Choroid plexus epithelial cell (primary cell): ENCODE measurements around the gene KLRK1.
"Not testable (repeated sequence)": the region's sequence is repeated elsewhere in the genome, so short reads cannot be mapped to it uniquely, and the experiment has no call there.

Experiments used
- DNase-seq: peaks from one replicate; pipeline ENCODE4 v3.0.0-alpha.2; 2010; ENCODE audit warnings: low read depth
- H3K4me3 ChIP-seq: 2 replicates; pipeline ENCODE4 v1.5.1; 2011; ENCODE audit warnings: low read depth, mild to moderate bottlenecking, control low read depth, low read length, moderate library complexity
- TF ChIP-seq, protein P1 (sequence below): conservative IDR thresholded peaks from 2 replicates; pipeline ENCODE4 v1.5.1; 2011; ENCODE audit warnings: low read depth, mild to moderate bottlenecking, control low read depth, inconsistent platforms, low read length, moderate library complexity

The KLRK1 gene

DNA sequence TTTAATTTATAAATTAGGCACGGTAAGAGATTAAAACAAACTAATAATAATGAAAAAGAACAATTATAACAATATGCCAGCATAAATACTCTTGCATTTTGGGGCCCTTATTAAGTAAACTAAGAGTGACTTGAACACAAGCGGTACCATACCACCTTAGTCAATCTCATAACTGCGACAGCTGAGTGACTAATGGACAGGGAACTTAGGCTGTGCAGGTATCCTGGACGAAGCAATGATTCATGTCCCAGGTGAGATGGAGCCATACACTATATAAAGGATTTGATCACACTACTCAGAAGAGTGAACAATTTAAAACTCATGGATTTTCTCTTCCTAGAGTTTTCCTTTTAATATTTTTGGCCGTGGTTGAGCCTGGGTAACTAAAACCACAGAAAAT is 15.5 kb upstream of the KLRK1 start:
- DNase-seq = no peak
- TF ChIP-seq, protein P1, sequence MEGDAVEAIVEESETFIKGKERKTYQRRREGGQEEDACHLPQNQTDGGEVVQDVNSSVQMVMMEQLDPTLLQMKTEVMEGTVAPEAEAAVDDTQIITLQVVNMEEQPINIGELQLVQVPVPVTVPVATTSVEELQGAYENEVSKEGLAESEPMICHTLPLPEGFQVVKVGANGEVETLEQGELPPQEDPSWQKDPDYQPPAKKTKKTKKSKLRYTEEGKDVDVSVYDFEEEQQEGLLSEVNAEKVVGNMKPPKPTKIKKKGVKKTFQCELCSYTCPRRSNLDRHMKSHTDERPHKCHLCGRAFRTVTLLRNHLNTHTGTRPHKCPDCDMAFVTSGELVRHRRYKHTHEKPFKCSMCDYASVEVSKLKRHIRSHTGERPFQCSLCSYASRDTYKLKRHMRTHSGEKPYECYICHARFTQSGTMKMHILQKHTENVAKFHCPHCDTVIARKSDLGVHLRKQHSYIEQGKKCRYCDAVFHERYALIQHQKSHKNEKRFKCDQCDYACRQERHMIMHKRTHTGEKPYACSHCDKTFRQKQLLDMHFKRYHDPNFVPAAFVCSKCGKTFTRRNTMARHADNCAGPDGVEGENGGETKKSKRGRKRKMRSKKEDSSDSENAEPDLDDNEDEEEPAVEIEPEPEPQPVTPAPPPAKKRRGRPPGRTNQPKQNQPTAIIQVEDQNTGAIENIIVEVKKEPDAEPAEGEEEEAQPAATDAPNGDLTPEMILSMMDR = no peak

DNA sequence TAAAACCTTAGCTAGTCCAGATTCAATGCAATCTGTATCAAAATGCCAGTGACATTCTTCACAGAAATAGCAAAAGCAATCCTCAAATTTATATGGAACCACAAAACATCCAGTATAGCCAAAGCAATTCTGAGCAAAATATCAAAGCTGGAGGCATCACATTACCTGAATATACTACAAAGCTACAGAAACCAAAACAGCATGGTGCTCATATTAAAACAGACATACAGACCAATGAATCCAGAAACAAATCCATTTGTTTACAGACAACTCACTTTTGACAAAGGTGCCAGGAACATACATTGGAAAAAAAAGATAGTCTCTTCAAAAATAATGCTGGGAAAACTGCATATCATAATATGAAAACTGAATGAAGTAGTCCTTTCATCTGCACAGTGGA is 15.0 kb upstream of the KLRK1 start:
- no peak for DNase-seq
- H3K4me3 ChIP-seq = no peak overlapping the region
- TF ChIP-seq, protein P1 = no peak

More for the DNA sequence above, 15.5 kb upstream of the KLRK1 start:
- no peak overlapping the region for H3K4me3 ChIP-seq

DNA sequence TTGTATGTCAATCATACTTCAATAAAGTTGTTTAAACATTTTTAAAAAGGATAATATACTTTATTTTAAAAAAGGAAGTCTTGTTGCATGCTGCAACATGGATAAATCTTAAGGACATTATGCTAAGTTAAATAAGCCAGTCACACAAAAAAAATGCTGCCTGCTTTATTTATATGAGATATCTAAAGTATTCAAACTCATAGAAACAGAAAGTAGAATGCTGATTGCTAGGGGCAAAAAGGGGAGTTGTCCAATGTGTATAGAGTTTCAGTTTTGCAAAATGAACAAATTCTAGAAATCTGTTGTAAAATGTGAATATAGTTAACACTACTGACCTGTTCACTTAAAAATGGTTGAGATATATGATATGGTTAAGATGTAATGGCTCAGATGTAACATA is 11.0 kb upstream of the KLRK1 start:
- no peak overlapping the region for H3K4me3 ChIP-seq
- no peak for DNase-seq
- TF ChIP-seq, protein P1 = no peak

DNA sequence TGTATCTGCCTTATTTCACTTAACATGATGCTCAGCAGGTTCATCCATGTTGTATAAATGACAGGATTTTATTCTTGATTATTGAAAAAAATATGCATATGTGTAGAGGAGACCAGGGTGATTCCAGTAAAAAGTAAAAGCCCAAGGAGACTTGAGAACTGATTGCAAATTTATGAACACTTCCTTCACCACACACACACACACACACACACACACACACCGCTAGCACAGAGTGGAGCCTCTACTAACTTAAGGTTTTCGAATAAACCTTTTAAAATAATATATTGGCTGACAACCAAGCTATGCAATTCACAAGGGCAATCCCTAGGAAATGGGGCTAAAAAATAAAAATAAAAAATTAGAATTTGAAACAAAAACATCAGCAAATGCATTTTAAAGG is 8.3 kb upstream of the KLRK1 start:
- H3K4me3 ChIP-seq = no peak overlapping the region
- TF ChIP-seq, protein P1 = no peak
- no peak for DNase-seq

DNA sequence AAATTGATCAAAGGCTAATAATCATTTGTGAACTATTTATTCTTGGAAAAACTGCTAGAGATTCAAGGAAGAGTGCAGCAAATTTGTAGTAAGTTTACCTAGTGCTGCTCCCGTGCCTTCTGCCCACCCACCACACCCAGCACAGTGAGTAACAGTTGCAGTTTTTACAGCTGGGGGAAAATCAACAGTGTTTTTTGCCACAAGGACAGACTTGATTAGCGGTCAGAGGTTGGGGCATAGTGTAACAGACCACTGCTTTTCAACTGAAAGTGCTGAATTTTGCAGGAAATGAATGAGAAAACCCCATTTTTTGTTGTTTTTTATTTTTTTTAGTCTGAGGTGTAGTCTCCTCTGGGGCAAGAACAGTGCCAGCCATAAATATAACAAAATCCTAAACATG is 7.5 kb upstream of the KLRK1 start:
- DNase-seq = no peak
- TF ChIP-seq, protein P1 = no peak
- H3K4me3 ChIP-seq = no peak overlapping the region

DNA sequence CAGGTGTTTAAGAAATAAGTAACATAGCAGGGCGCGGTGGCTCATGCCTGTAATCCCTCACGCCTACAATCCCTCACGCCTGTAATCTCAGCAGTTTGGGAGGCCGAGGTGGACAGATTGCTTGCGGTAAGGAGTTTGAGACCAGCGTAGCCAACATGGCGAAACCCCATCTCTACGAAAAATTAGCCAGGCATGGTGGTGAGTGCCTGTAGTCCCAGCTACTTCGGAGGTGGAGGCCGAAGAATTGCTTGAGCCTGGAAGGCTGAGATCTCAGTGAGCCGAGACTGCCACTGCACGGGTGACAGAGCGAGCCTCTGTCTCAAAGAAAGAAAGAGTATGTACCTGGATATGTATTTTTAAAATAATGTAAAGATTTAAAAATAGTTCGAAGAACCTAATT is 6.3 kb upstream of the KLRK1 start:
- H3K4me3 ChIP-seq, DNase-seq: not testable (repeated sequence)

DNA sequence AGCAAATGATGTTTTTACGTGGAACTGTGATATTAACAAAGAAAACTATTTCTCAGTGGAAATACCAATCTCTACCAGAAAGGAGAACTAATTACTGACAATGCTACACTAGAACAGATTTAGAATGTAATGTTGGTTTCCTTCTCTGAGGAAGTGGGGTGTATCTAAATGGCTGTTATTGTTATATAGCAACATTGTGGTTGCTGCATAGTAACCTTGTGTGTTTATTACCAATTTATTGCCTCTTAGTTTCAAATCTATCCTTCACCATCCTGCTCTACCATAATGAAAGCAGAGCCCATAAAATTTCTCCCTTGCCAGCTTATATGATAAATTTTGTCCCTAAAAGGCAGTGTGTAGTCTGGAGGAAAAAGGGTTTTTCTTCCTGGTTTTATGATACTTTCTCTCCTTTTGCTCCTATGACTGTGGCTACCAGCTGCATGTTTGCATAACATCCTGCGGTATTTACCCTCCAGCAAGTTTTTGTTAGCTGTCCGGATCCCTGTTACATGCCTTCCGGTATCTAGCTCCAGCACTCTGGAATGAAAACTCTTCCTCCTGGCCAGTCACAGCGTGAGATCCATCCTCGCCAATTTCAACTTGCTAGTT is 5.7 kb upstream of the KLRK1 start:
- DNase-seq = peak; percentile 94
- TF ChIP-seq, protein P1 = no peak

DNA sequence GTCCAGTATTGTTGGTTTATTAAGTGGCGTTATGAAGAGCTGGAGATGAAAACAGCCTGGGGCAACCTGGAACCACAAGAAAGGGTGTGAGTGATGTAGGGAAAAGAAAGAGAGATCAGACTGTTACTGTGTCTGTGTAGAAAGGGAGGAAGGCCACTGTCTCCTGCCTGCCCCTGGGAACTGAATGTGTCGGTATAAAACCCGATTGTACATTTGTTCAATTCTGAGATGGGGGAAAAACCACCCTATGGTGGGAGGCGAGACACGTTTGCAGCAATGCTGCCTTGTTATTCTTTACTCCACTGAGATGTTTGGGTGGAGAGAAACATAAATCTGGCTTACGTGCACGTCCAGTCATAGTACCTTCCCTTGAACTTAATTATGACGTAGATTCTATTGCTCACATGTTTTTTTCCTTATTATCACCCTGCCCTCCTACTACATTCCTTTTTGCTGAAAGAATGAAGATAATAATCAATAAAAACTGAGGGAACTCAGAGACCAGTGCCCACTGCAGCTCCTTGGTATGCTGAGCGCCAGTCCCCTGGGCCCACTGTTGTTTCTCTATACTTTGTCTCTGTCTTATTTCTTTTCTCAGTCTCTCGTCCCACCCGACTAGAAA is 4.8 kb upstream of the KLRK1 start:
- not testable (repeated sequence) for H3K4me3 ChIP-seq

More for the DNA sequence above, 5.7 kb upstream of the KLRK1 start:
- H3K4me3 ChIP-seq = no peak overlapping the region

More for the DNA sequence above, 4.8 kb upstream of the KLRK1 start:
- not testable (repeated sequence) for DNase-seq
